HepG2 (cell line): Measurements from ENCODE around the gene BRMS1. TPM values are rescaled to one million over a fixed set of nuclear protein-coding genes. Genes with fewer than 3 reads are reported as not detected.

Experiments used
- ARID2 ChIP-seq: sonication (generic); formaldehyde crosslinking; IDR thresholded peaks from 2 replicates; pipeline ENCODE4 v1.8.1; 2022; ENCODE audit warnings: mild to moderate bottlenecking, missing genetic modification reagents, borderline replicate concordance
- BORCS8-MEF2B ChIP-seq: sonication (generic); formaldehyde crosslinking; IDR thresholded peaks from 2 replicates; pipeline ENCODE4 v1.8.0; 2022; ENCODE audit warnings: mild to moderate bottlenecking, missing genetic modification reagents
- FIP1L1 ChIP-seq: fragments of 200-400 bp; formaldehyde crosslinking; IDR thresholded peaks from 2 replicates; pipeline ENCODE4 v1.6.1; 2018; ENCODE audit warnings: low read depth, mild to moderate bottlenecking, low read length, moderate library complexity, borderline replicate concordance; ENCODE audit not compliant: insufficient read depth
- FOXK1 ChIP-seq: sonication (generic); formaldehyde crosslinking; IDR thresholded peaks from 2 replicates; pipeline ENCODE4 v1.4.0; 2020; ENCODE audit warnings: low read depth, missing genetic modification reagents, borderline replicate concordance
- GATAD1 ChIP-seq: IDR thresholded peaks from 2 replicates; pipeline ENCODE4 v1.6.1; 2016; ENCODE audit warnings: missing genetic modification reagents, missing compliant biosample characterization
- KLF13 ChIP-seq: sonication (generic); formaldehyde crosslinking; IDR thresholded peaks from 2 replicates; pipeline ENCODE4 v1.4.0; 2020; ENCODE audit warnings: mild to moderate bottlenecking, missing genetic modification reagents
- MIER3 ChIP-seq: IDR thresholded peaks from 2 replicates; pipeline ENCODE4 v1.6.1; 2016; ENCODE audit warnings: missing compliant biosample characterization, borderline replicate concordance
- PCBP1 ChIP-seq: fragments of 200-400 bp; formaldehyde crosslinking; IDR thresholded peaks from 2 replicates; pipeline ENCODE4 v1.6.1; 2017; ENCODE audit warnings: mild to moderate bottlenecking, low read depth, low read length, borderline replicate concordance
- RFXAP ChIP-seq: sonication (generic); formaldehyde crosslinking; IDR thresholded peaks from 2 replicates; pipeline ENCODE4 v1.4.0; 2020; ENCODE audit warnings: missing genetic modification reagents, borderline replicate concordance
- SMYD3 ChIP-seq: sonication (generic); formaldehyde crosslinking; IDR thresholded peaks from 2 replicates; pipeline ENCODE4 v1.8.1; 2023; ENCODE audit warnings: mild to moderate bottlenecking, missing genetic modification reagents
- ZFP1 ChIP-seq: IDR thresholded peaks from 2 replicates; pipeline ENCODE4 v1.6.1; 2016
- ZNF296 ChIP-seq: sonication (generic); formaldehyde crosslinking; conservative IDR thresholded peaks from 2 replicates; pipeline ENCODE4 v1.5.0; 2020; ENCODE audit warnings: mild to moderate bottlenecking, missing genetic modification reagents
- ZNF782 ChIP-seq: sonication (generic); formaldehyde crosslinking; IDR thresholded peaks from 2 replicates; pipeline ENCODE4 v1.4.0; 2020; ENCODE audit warnings: missing genetic modification reagents, mild to moderate bottlenecking, borderline replicate concordance
- ZZZ3 ChIP-seq: sonication (generic); formaldehyde crosslinking; IDR thresholded peaks from 2 replicates; pipeline ENCODE4 v1.4.0; 2020; ENCODE audit warnings: missing genetic modification reagents, mild to moderate bottlenecking, borderline replicate concordance
- polyA plus RNA-seq, 8 experiments: library from polyadenylated mRNA; depleted of rRNA in 3 of 8; stranded (reverse) in 7 of 8; unstranded in 1 of 8; fragments of >200 nt; fragmentation: Illumina TruSeq in 4 of 8; extraction: Trizol in 4 of 8; gene quantifications; 2 replicates each; pipeline versions ENCODE4 v1.2.1 to v1.2.3, GENCODE V29; 2011 to 2016; ENCODE audit warnings: low read depth in 4 of 8, missing spikeins in 1 of 8, mixed read lengths in 1 of 8; ENCODE audit not compliant: insufficient read depth in 1 of 8
- total RNA-seq, 5 experiments: library from RNA; depleted of rRNA; stranded (reverse); fragments of >200 nt; fragmentation: Illumina TruSeq; extraction: Trizol; gene quantifications; 2 replicates each; pipeline ENCODE4 v1.2.3, GENCODE V29; 2016; ENCODE audit warnings: low read depth in 1 of 5
- TF ChIP-seq, protein P1 (sequence below): sonication (generic); formaldehyde crosslinking; IDR thresholded peaks from 2 replicates; pipeline ENCODE4 v1.5.0; 2020; ENCODE audit warnings: mild to moderate bottlenecking, missing genetic modification reagents
- TF ChIP-seq, protein P2 (sequence below): sonication (generic); formaldehyde crosslinking; IDR thresholded peaks from 2 replicates; pipeline ENCODE4 v1.4.0; 2020; ENCODE audit warnings: missing genetic modification reagents

The BRMS1 gene
- total and polyA plus RNA-seq, 2 of the 13 experiments (the other 11 are each of a cell fraction or from before 2014, with no cell fraction given): 15.8 to 55.7 TPM

DNA sequence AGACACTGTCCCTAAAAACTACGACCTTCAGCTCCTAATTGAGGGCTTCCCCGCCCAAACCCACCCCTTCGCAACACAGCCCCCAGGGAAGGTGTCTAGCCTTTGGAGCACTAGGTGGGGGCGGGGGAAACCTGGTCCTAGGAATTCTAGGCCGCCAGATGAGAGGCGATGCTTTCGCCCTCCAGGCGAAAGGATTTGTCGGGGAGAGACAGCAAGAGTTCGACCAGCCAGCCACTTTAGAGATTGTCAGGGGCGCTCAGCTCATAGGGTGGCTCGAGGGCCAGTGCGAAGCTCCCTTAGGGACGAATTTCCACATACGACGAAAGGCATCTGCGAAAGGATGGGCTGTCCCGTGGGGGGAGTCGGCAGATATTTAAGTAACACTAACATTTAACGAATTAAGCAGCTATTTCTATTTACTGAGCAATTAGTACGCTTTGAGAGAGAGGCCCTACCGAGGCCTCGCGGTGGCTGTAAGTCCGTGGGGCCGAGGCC is 33.4 kb downstream of the BRMS1 start (continued):
- TF ChIP-seq RFXAP (no peak), KLF13 (CRISPR knock-in tag) (0 out of 2 replicates have a peak, but pooled peaks have one; percentile 12), BORCS8-MEF2B (CRISPR knock-in tag) (0 out of 2 replicates have a peak, but pooled peaks have one; percentile 14), ZZZ3 (CRISPR knock-in tag) (no peak), FIP1L1 (no peak), ZNF296 (CRISPR knock-in tag) (0 out of 2 replicates have a peak, but pooled peaks have one; percentile 30), ARID2 (CRISPR knock-in tag) (0 out of 2 replicates have a peak, but pooled peaks have one; percentile 44), SMYD3 (CRISPR knock-in tag) (0 out of 2 replicates have a peak, but pooled peaks have one; percentile 38), FOXK1 (0 out of 2 replicates have a peak, but pooled peaks have one; percentile 6), GATAD1 (CRISPR knock-in tag) (no peak), PCBP1 (no peak), MIER3 (CRISPR knock-in tag) (no peak), ZFP1 (0 out of 2 replicates have a peak, but pooled peaks have one; percentile 26), ZNF782 (no peak)
- TF ChIP-seq, protein P1, sequence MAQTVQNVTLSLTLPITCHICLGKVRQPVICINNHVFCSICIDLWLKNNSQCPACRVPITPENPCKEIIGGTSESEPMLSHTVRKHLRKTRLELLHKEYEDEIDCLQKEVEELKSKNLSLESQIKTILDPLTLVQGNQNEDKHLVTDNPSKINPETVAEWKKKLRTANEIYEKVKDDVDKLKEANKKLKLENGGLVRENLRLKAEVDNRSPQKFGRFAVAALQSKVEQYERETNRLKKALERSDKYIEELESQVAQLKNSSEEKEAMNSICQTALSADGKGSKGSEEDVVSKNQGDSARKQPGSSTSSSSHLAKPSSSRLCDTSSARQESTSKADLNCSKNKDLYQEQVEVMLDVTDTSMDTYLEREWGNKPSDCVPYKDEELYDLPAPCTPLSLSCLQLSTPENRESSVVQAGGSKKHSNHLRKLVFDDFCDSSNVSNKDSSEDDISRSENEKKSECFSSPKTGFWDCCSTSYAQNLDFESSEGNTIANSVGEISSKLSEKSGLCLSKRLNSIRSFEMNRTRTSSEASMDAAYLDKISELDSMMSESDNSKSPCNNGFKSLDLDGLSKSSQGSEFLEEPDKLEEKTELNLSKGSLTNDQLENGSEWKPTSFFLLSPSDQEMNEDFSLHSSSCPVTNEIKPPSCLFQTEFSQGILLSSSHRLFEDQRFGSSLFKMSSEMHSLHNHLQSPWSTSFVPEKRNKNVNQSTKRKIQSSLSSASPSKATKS: no peak
- TF ChIP-seq, protein P2, sequence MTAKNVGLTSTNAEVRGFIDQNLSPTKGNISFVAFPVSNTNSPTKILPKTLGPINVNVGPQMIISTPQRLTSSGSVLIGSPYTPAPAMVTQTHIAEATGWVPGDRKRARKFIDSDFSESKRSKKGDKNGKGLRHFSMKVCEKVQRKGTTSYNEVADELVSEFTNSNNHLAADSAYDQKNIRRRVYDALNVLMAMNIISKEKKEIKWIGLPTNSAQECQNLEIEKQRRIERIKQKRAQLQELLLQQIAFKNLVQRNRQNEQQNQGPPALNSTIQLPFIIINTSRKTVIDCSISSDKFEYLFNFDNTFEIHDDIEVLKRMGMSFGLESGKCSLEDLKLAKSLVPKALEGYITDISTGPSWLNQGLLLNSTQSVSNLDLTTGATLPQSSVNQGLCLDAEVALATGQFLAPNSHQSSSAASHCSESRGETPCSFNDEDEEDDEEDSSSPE (CRISPR knock-in tag): no peak
